HepG2 (cell line): ENCODE measurements around the gene PATZ1. TPM values are rescaled to one million over a fixed set of nuclear protein-coding genes. Genes with fewer than 3 reads are reported as not detected.

ENCODE experiments used
- HES4 ChIP-seq: sonication (generic); formaldehyde crosslinking; IDR thresholded peaks from 2 replicates; pipeline ENCODE4 v1.9.0; 2021; ENCODE audit warnings: mild to moderate bottlenecking, missing genetic modification reagents, borderline replicate concordance
- HHEX ChIP-seq: IDR thresholded peaks from 2 replicates; pipeline ENCODE4 v1.6.1; 2016; ENCODE audit warnings: control low read depth
- HNF4G ChIP-seq, 2 experiments: sonication (generic) in 1 of 2; formaldehyde crosslinking in 1 of 2; IDR thresholded peaks; 2 replicates each; pipeline versions ENCODE4 v1.4.0 to v1.6.1; 2011 to 2020; ENCODE audit warnings: borderline replicate concordance in 2 of 2, low read depth in 2 of 2, mild to moderate bottlenecking in 2 of 2, low read length in 1 of 2, missing genetic modification reagents in 1 of 2, moderate library complexity in 1 of 2
- IKZF4 ChIP-seq: sonication (generic); formaldehyde crosslinking; IDR thresholded peaks from 2 replicates; pipeline ENCODE4 v1.5.1; 2020; ENCODE audit warnings: borderline replicate concordance, mild to moderate bottlenecking, low read depth, missing genetic modification reagents; ENCODE audit errors: not compliant biosample characterization
- MAF1 ChIP-seq: sonication (generic); formaldehyde crosslinking; IDR thresholded peaks from 2 replicates; pipeline ENCODE4 v1.5.0; 2020; ENCODE audit warnings: missing genetic modification reagents, borderline replicate concordance
- MED1 ChIP-seq: sonication (generic); formaldehyde crosslinking; IDR thresholded peaks from 2 replicates; pipeline ENCODE4 v1.4.0; 2020; ENCODE audit warnings: missing genetic modification reagents
- SMAD1 ChIP-seq: sonication (generic); formaldehyde crosslinking; IDR thresholded peaks from 2 replicates; pipeline ENCODE4 v1.4.0; 2020; ENCODE audit warnings: missing genetic modification reagents, low read depth, mild to moderate bottlenecking, borderline replicate concordance
- ZNF124 ChIP-seq: sonication (generic); formaldehyde crosslinking; IDR thresholded peaks from 2 replicates; pipeline ENCODE4 v1.4.0; 2020; ENCODE audit warnings: missing genetic modification reagents
- ZNF280B ChIP-seq: sonication (generic); formaldehyde crosslinking; IDR thresholded peaks from 2 replicates; pipeline ENCODE4 v1.5.0; 2020; ENCODE audit warnings: missing genetic modification reagents, mild to moderate bottlenecking, borderline replicate concordance
- ZNF33A ChIP-seq: sonication (generic); formaldehyde crosslinking; IDR thresholded peaks from 2 replicates; pipeline ENCODE4 v1.5.1; 2020; ENCODE audit warnings: missing genetic modification reagents, mild to moderate bottlenecking, moderate library complexity, borderline replicate concordance
- ZNF503 ChIP-seq: sonication (generic); formaldehyde crosslinking; IDR thresholded peaks from 2 replicates; pipeline ENCODE4 v1.4.0; 2020; ENCODE audit warnings: missing genetic modification reagents
- ZNF782 ChIP-seq: sonication (generic); formaldehyde crosslinking; IDR thresholded peaks from 2 replicates; pipeline ENCODE4 v1.4.0; 2020; ENCODE audit warnings: missing genetic modification reagents, mild to moderate bottlenecking, borderline replicate concordance
- polyA plus RNA-seq, 8 experiments: library from polyadenylated mRNA; depleted of rRNA in 3 of 8; stranded (reverse) in 7 of 8; unstranded in 1 of 8; fragments of >200 nt; fragmentation: Illumina TruSeq in 4 of 8; extraction: Trizol in 4 of 8; gene quantifications; 2 replicates each; pipeline versions ENCODE4 v1.2.1 to v1.2.3, GENCODE V29; 2011 to 2016; ENCODE audit warnings: low read depth in 4 of 8, missing spikeins in 1 of 8, mixed read lengths in 1 of 8; ENCODE audit not compliant: insufficient read depth in 1 of 8
- total RNA-seq, 5 experiments: library from RNA; depleted of rRNA; stranded (reverse); fragments of >200 nt; fragmentation: Illumina TruSeq; extraction: Trizol; gene quantifications; 2 replicates each; pipeline ENCODE4 v1.2.3, GENCODE V29; 2016; ENCODE audit warnings: low read depth in 1 of 5
- TF ChIP-seq, protein P1 (sequence below): sonication (generic); formaldehyde crosslinking; conservative IDR thresholded peaks from 2 replicates; pipeline ENCODE4 v1.4.0; 2020; ENCODE audit warnings: missing genetic modification reagents
- TF ChIP-seq, protein P2 (sequence below): sonication (generic); formaldehyde crosslinking; IDR thresholded peaks from 2 replicates; pipeline ENCODE4 v1.4.0; 2020; ENCODE audit warnings: missing genetic modification reagents
- TF ChIP-seq, protein P3 (sequence below): sonication (generic); formaldehyde crosslinking; IDR thresholded peaks from 2 replicates; pipeline ENCODE4 v1.9.0; 2021; ENCODE audit warnings: missing genetic modification reagents, borderline replicate concordance
- TF ChIP-seq, protein P4 (sequence below): sonication (generic); formaldehyde crosslinking; IDR thresholded peaks from 2 replicates; pipeline ENCODE4 v1.8.0; 2022; ENCODE audit warnings: mild to moderate bottlenecking, missing genetic modification reagents; ENCODE audit not compliant: insufficient replicate concordance

The PATZ1 gene
- total and polyA plus RNA-seq, 2 of the 13 experiments (the other 11 are each of a cell fraction or from before 2014, with no cell fraction given) = 24.9 to 30.5 TPM

GRCh38 chr22:31290494-31291471 is 55.4 kb downstream of the PATZ1 start (continued):
- TF ChIP-seq ZNF124 (CRISPR knock-in tag) = no peak
- no peak for TF ChIP-seq ZNF503
- no peak for TF ChIP-seq HNF4G (IDR thresholded peaks at IDR 0.05; ENCODE audit: borderline replicate concordance, low read depth, low read length)
- no peak; the same call in none of the 2 replicates for TF ChIP-seq HNF4G (CRISPR knock-in tag; IDR thresholded peaks at IDR 0.05; ENCODE audit: borderline replicate concordance, low read depth)
- peak; percentile 60; the same call in 1 of the 2 replicates for TF ChIP-seq ZNF280B
- no peak for TF ChIP-seq ZNF33A (CRISPR knock-in tag)
- TF ChIP-seq, protein P1, sequence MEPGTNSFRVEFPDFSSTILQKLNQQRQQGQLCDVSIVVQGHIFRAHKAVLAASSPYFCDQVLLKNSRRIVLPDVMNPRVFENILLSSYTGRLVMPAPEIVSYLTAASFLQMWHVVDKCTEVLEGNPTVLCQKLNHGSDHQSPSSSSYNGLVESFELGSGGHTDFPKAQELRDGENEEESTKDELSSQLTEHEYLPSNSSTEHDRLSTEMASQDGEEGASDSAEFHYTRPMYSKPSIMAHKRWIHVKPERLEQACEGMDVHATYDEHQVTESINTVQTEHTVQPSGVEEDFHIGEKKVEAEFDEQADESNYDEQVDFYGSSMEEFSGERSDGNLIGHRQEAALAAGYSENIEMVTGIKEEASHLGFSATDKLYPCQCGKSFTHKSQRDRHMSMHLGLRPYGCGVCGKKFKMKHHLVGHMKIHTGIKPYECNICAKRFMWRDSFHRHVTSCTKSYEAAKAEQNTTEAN (CRISPR knock-in tag) = peak; percentile 76; the same call in 1 of the 2 replicates
- TF ChIP-seq, protein P2, sequence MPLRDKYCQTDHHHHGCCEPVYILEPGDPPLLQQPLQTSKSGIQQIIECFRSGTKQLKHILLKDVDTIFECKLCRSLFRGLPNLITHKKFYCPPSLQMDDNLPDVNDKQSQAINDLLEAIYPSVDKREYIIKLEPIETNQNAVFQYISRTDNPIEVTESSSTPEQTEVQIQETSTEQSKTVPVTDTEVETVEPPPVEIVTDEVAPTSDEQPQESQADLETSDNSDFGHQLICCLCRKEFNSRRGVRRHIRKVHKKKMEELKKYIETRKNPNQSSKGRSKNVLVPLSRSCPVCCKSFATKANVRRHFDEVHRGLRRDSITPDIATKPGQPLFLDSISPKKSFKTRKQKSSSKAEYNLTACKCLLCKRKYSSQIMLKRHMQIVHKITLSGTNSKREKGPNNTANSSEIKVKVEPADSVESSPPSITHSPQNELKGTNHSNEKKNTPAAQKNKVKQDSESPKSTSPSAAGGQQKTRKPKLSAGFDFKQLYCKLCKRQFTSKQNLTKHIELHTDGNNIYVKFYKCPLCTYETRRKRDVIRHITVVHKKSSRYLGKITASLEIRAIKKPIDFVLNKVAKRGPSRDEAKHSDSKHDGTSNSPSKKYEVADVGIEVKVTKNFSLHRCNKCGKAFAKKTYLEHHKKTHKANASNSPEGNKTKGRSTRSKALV (CRISPR knock-in tag) = peak; percentile 94
- TF ChIP-seq ZNF782 (CRISPR knock-in tag) = no peak
- no peak for TF ChIP-seq HHEX (CRISPR knock-in tag)
- TF ChIP-seq MAF1 (CRISPR knock-in tag) = no peak
- peak; percentile 86 for TF ChIP-seq MED1 (CRISPR knock-in tag)
- TF ChIP-seq, protein P3, sequence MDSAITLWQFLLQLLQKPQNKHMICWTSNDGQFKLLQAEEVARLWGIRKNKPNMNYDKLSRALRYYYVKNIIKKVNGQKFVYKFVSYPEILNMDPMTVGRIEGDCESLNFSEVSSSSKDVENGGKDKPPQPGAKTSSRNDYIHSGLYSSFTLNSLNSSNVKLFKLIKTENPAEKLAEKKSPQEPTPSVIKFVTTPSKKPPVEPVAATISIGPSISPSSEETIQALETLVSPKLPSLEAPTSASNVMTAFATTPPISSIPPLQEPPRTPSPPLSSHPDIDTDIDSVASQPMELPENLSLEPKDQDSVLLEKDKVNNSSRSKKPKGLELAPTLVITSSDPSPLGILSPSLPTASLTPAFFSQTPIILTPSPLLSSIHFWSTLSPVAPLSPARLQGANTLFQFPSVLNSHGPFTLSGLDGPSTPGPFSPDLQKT (CRISPR knock-in tag) = peak; percentile 65; the same call in 1 of the 2 replicates
- TF ChIP-seq HES4 (CRISPR knock-in tag) = peak; percentile 73; the same call in 1 of the 2 replicates
- TF ChIP-seq, protein P4, sequence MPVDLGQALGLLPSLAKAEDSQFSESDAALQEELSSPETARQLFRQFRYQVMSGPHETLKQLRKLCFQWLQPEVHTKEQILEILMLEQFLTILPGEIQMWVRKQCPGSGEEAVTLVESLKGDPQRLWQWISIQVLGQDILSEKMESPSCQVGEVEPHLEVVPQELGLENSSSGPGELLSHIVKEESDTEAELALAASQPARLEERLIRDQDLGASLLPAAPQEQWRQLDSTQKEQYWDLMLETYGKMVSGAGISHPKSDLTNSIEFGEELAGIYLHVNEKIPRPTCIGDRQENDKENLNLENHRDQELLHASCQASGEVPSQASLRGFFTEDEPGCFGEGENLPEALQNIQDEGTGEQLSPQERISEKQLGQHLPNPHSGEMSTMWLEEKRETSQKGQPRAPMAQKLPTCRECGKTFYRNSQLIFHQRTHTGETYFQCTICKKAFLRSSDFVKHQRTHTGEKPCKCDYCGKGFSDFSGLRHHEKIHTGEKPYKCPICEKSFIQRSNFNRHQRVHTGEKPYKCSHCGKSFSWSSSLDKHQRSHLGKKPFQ (CRISPR knock-in tag) = no peak
- peak; percentile 83 for TF ChIP-seq IKZF4 (CRISPR knock-in tag)
- no peak for TF ChIP-seq SMAD1 (CRISPR knock-in tag)
